ENCODE results near the gene CDH10.

CDH10 gene

GRCh38 chr5:24644761-24645160 is at the start of gene CDH10:
Gene CDH10, minus strand, starts transcription at chr5:24644978. Its CDS starts 51,488 bp downstream, at chr5:24593490.
- no peak for DNase-seq

DNA sequence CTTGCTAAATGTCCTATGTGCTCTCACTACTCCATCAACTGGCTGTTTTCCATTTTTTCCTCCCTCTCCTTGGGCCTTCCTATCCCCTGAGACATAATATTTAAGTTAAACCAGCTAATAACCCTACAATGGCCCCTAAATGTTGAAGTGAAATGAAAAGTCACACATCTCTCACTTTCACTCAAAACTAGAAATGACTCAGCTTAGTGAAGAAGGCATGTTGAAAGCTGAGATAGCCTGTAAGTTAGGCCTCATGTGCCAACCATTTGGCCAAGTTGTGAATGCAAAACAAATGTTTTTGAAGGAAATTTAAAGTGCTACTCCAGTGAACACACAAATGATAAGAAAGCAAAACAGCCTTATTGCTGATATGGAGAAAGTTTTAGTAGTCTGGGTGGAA is 48.8 kb upstream of the CDH10 start:
- no peak for DNase-seq

DNA sequence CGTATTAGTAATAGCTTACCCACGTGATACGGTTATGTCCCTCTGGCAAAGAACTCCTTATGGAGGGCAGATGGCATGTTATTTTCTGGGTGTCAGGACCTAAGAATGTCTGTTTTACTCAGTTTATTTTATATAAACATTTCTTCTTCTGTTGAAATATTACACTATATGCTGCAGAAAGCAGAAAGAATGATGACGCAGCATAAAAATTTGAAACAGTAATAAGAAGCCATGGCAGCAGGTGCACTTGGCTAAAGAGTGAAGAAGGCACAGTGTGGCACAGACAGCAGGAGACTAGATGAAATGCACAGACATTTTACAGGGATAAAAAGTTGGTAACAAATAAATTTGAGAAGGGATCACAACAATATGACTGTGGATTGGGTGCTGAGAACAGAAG is 46.3 kb upstream of the CDH10 start:
- DNase-seq: no peak

- DNase-seq: no peak
These were observed 36.3 kb upstream of the CDH10 start for GRCh38 chr5:24681106-24681505.

GRCh38 chr5:24668050-24668449 is 23.3 kb upstream of the CDH10 start:
- DNase-seq: no peak

DNA sequence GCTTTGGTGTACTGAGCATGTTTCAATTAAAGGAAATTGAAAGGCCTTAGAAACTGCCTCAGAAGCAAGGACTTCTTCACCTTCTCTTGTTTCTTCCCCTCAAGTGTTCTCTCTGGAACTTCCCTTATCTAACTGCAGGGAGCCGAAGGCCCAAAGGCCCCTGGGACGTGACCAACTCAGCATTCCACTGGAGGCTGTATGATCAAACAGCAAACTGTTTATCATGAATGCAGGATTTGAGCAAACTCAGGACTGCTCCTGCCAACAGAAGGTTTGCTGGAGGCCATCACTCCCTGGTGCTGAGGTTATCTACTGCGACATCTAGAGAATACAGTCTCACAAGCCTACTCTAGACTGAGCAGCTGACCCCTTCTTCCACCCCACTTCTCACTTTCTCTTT is 4.8 kb upstream of the CDH10 start:
- no peak for DNase-seq

DNA sequence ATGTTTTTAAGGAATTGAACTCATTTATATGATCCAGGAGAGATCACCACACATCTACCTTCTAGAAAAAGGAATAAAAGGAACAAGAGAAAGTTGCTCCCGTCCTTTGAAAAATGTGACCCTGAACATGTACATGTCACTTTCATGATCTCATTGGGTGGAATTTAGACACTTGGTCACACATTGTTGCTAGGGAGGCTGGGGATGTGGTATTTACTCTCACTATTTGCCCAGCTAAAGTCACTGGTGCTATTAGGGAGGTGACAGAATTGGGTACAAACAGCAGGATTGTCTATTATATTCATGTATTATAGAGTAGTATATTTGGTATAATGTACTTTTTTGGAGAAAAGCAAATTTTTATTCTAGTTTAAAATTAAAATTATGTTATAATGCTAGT is 2.1 kb upstream of the CDH10 start:
- no peak for DNase-seq

- DNase-seq: no peak
These were observed 705 bp upstream of the CDH10 start for GRCh38 chr5:24645483-24645882.

DNA sequence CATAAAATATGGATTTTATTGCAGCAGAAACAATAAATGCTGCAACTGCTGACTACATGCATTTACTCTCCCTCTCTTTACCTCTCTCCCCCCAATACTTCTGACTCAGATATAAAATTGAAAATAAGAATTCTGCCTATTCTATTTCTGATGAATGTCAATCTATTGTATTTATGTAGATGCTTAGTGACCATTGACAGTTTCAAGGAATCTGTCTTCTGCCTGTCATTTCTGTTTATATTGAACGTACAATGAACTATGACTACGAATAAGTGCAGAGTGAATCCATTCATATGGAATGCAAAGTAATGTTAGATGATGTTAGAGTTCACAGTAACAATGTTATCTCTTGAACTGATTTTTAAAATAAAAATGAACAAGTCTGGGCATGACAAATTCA is 898 bp downstream of the CDH10 start:
- DNase-seq: no peak

DNA sequence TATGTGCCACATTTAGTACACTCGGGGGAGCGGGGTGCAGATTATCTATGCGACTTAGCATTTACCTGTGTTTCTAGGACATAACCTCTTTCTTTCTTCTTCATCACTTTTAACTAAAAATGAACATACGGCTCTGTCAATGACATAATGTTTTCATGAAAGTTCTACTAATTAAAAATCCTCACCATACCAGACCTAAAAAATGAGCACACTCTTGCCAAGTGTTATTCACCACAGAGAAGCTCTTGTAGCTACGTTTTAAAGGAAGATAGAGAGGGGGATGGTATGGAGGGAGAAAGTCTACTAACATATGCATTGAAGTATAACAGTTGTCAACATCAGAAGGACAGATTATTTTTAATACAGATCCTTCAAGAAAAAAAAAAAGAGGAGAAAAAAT is 1.6 kb downstream of the CDH10 start:
- no peak for DNase-seq

- DNase-seq: no peak
These were observed 2.8 kb downstream of the CDH10 start for GRCh38 chr5:24642022-24642421.

DNA sequence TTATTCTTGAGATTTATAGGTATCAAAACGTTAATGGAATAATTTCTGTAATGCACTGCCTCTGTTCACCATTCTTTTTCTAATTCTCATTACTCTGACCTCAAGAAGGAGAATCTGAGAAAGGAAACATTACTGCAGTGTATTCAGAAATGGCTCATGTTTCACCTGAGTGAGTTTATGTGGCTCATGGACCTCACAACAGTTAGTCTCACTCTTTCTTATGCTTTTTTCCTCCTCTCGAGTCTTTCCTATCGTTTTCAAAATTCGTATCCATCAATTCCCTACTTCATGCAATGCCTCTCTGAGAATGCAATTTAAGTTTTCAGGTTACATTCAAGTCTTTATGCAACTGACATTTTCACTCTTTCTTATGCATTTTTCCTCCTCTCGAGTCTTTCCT is 9.6 kb downstream of the CDH10 start:
- DNase-seq: no peak

- no peak for DNase-seq
These were observed 11.0 kb downstream of the CDH10 start for GRCh38 chr5:24633715-24634325.

DNA sequence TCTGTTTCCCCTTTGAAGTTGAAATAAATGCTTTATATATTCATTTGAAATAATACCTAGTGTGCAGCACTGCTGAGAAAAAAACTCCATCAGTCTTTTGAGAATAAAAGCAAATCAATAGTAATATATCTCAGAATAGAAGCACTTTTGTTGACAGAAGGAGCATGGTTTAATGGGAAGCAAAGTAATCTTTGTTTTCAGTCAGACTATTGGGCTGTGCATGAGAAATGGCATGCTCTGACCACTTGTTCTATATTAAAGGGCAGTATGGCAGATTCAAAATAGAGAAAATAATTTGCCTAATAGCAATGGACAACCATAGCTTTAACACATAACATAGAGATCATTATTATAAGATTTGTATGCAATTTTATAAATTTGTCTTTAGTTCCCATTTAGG is 12.4 kb downstream of the CDH10 start:
- DNase-seq: no peak

DNA sequence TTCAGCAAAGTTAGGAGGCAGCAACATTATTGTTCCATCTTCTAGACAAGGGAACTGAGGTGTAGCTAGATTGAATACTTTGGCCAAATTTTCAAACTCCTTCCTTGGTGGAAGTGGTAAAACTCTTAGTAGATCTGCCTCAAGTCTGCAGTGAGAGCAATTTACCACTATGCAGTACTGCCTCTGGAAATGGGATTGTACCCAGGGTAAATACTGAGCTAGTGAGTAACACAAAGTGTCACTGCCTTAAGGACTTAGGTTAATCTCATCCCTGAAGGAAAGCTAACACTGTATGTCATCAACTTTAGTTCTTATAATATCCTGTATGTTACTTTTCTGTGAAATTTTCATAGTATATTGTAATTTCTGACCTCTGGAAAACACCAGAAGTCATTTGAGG is 13.9 kb downstream of the CDH10 start:
- DNase-seq: no peak

DNA sequence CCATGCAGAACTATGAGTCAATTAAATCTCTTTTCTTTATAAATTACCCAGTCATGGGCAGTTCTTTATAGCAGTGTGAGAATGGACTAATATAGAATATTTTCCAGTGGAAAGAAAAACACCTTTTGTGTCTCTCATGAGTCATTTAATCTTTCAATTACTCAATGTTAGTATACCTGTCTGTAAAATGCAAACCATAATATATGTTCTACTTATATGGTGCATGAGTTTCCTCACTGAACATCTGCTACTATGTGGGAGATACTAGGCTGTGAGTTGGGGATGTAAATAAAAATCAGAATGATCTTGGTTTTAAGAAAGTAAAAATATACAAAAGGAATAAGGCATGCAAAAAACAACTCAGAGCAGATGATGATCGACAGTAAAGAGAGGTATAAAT is 15.0 kb downstream of the CDH10 start:
- no peak for DNase-seq

GRCh38 chr5:24624872-24625271 is 19.9 kb downstream of the CDH10 start:
- DNase-seq: no peak

GRCh38 chr5:24623624-24624023 is 21.2 kb downstream of the CDH10 start:
- DNase-seq: no peak

- no peak for DNase-seq
These were observed 21.7 kb downstream of the CDH10 start for GRCh38 chr5:24623031-24623430.

- no peak for DNase-seq
These were observed 23.0 kb downstream of the CDH10 start for GRCh38 chr5:24621792-24622191.

- DNase-seq: no peak
These were observed 28.2 kb downstream of the CDH10 start for GRCh38 chr5:24616566-24616965.

GRCh38 chr5:24615159-24615558 is 29.6 kb downstream of the CDH10 start:
- DNase-seq: no peak

- DNase-seq: no peak
These were observed 35.1 kb downstream of the CDH10 start for GRCh38 chr5:24609706-24610105.

- no peak for DNase-seq
These were observed 37.8 kb downstream of the CDH10 start for GRCh38 chr5:24606971-24607370.

- no peak for DNase-seq
These were observed 42.6 kb downstream of the CDH10 start for GRCh38 chr5:24602188-24602587.

DNA sequence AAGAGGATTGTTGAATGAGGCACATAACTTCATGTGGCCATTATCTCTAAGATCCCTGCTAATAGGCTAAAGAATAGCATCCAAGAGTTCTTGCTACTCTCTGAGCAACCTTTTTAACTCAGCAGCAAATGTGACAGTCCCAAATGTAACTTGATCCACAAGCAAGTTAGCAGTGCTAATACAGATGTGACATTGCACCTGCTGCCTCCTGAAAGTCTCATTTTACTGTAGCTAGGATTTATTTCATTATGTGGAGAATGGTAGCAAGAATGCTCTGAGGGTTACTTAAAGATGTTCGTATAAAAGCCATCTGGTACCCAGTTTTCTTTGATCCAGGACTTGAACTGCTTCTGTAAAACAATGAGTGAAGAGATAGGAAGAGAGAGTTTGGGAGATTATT is 45.8 kb downstream of the CDH10 start:
- no peak for DNase-seq
